ENCODE results near the gene SLIT3. TPM values are rescaled to one million over a fixed set of nuclear protein-coding genes. Genes with fewer than 3 reads are reported as not detected.

SLIT3 gene
- total RNA-seq, 1 donor from 2014 or later, result 0.75 TPM

DNA sequence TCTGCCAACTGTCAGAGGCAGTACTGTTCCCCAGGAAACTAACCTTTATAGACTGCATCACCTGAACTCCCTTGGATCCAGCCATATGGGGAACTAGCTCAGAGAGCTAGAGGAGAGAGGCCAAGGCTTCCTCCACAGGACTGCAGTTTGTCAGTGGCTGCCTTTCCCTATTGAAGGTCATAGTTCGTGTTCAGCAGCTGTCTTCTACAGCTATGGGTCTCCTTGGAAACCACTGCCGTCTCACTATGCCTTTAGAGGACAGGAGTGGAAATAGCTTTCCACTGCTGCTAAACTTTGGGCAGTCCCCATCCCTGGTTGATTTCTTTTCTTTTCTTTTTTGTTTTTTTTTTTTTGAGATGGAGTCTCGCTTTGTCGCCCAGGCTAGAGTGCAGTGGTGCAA is 4.4 kb upstream of the SLIT3 start:
- Mint-ChIP-seq H3K27ac (no peak overlapping the region), H3K27me3 (peaks cover 27% of the 10 kb centered on the region), H3K36me3 (ENCODE audit: low read depth) (no peaks in the 10 kb centered on the region), H3K9me3 (no peaks in the 10 kb centered on the region), H3K4me3 (no peak overlapping the region), H3K4me1 (no peaks in the 10 kb centered on the region)
- intact Hi-C loops (cut with micrococcal nuclease), result no loop called here
- peak; percentile 30 for DNase-seq

GRCh38 chr5:169304175-169304574 is 3.2 kb upstream of the SLIT3 start:
- Mint-ChIP-seq H3K27me3 (peaks cover 37% of the 10 kb centered on the region), H3K4me1 (no peaks in the 10 kb centered on the region), H3K4me3 (no peak overlapping the region), H3K9me3 (no peaks in the 10 kb centered on the region), H3K27ac (no peak overlapping the region), H3K36me3 (ENCODE audit: low read depth) (no peaks in the 10 kb centered on the region)
- peak; percentile 18 for DNase-seq
- intact Hi-C loops (cut with micrococcal nuclease), result no loop called here

DNA sequence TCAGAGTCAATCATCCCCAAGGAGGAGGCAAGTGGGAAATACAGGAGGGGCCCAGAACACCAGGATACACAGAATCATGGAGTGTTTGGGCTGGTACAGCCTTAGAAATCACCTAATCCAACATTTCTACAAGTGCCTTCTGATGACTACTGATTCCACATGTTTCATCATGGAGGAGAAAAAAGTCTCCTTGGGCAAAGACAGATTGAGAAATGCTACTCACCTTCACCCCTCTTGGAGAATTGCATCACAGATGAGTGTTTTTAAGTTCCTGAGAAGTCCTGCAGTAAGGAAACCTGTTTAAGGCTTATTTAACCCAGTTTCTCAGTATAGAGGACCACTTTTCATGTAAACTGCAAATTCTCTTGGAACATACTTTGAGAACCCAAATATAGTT is 2.2 kb upstream of the SLIT3 start:
- H3K27ac Mint-ChIP-seq, result no peak overlapping the region
- peaks cover 46% of the 10 kb centered on the region for H3K27me3 Mint-ChIP-seq
- no peaks in the 10 kb centered on the region for H3K9me3 Mint-ChIP-seq
- no peak overlapping the region for H3K4me3 Mint-ChIP-seq
- no peaks in the 10 kb centered on the region for H3K36me3 Mint-ChIP-seq (ENCODE audit: low read depth)
- no peaks in the 10 kb centered on the region for H3K4me1 Mint-ChIP-seq
- peak; percentile 4 for DNase-seq
- intact Hi-C loops (cut with micrococcal nuclease), result loop anchor here (2.0 kb wide), 2 partner anchors 316 to 1034 kb away; no protein-coding TSS in a partner anchor

GRCh38 chr5:169302491-169303118 is 1.7 kb upstream of the SLIT3 start:
- Mint-ChIP-seq H3K4me1 (no peaks in the 10 kb centered on the region), H3K36me3 (ENCODE audit: low read depth) (no peaks in the 10 kb centered on the region), H3K27ac (no peak overlapping the region), H3K9me3 (no peaks in the 10 kb centered on the region), H3K27me3 (peaks cover 48% of the 10 kb centered on the region), H3K4me3 (no peak overlapping the region)
- peak; percentile 87 for DNase-seq
- intact Hi-C loops (cut with micrococcal nuclease), result loop anchor here (1.0 to 2.0 kb wide), 3 partner anchors 316 to 1034 kb away; no protein-coding TSS in a partner anchor

DNA sequence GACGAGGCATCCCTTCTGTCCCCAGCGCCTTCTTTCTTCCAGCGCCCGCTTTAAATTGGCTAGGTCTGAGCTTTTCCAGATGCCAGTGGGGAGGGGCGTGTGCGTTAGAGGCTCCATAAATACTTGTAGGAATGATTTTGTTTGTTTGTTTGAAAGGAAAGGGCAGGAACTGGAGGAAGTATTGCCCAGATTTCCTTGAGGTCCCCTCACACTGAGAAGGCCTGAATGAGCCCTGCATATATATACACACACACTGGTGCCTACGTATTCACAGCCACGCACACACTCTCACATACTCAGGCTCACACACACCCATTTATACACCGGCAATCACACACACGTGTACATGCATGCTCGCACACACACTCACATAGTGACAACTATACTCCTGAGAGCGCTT is 1.0 kb upstream of the SLIT3 start:
- Mint-ChIP-seq H3K36me3 (ENCODE audit: low read depth) (no peaks in the 10 kb centered on the region), H3K27ac (no peak overlapping the region), H3K27me3 (peaks cover 50% of the 10 kb centered on the region), H3K9me3 (no peaks in the 10 kb centered on the region), H3K4me3 (no peak overlapping the region), H3K4me1 (no peaks in the 10 kb centered on the region)
- DNase-seq, result no peak
- intact Hi-C loops (cut with micrococcal nuclease), result loop anchor here (1.0 to 2.0 kb wide), 3 partner anchors 315 to 1033 kb away; no protein-coding TSS in a partner anchor

DNA sequence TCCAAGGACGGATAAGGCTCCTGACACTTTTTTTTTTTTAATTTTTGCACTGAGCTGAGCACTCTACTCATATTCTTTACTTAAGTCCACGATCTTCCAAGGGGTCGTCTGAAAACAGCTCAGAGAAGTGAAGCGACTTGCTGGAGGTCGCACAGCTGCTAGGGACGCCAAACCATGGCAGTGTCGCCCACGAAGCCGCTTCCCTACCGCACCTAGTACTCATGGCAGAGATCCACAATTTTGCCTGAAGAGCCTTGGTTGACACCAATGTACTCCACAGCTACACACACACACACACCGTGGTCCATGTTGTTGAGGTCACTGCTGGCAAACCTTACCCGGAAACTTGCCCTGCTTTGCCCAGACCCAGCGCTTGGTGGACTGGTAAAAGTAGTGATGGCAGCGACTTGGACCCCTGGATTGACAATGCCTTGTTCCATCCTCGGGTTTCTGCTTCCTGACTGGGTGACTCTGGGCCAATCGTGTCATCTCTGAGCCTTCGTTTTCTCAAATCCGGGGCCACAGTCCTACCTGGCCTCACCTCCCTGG is 521 bp upstream of the SLIT3 start:
- H3K9me3 Mint-ChIP-seq, result no peaks in the 10 kb centered on the region
- H3K27me3 Mint-ChIP-seq, result peaks cover 50% of the 10 kb centered on the region
- intact Hi-C loops (cut with micrococcal nuclease), result no loop called here
- no peak overlapping the region for H3K27ac Mint-ChIP-seq
- no peaks in the 10 kb centered on the region for H3K4me1 Mint-ChIP-seq
- no peaks in the 10 kb centered on the region for H3K36me3 Mint-ChIP-seq (ENCODE audit: low read depth)
- H3K4me3 Mint-ChIP-seq, result no peak overlapping the region
- DNase-seq, result no peak

DNA sequence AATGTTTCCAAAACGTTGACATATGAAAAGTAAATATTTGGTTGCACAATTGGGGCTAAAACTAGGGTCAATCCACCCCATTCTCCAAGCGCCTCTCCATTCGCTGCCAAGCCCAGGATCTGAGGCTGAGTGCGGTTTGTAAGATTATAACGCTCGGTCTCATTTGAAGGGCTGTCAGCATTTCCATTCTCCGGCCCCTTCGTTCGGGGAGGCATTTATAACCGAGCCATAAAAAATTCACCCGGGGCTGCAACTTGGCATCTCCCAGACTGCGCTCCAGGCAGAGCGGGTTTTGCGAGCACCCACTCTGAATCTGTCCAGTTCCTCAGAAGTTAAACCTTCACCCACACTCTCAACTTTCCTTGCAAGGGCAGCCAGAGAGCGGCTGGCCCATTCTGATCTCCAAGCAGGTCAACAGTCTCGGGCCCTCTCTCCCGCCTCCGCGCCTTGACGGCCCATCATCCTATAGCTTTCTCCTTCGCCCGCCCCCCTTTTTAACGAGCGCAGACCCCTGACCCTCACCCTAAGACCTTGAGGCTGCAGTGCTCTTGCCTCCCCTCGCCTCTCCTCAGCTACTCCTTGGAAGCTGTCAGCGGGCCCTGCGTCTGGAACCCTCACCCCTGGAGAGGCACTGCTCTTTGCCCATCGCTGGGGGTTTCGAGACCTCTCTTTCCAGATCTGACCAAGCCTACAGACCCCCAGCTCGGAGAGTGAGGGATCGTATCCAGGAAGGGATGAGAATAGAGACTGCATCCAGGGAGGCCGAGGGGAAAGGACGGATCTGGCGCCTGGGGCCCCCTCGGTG is 1.1 kb downstream of the SLIT3 start:
- H3K4me1 Mint-ChIP-seq, result no peaks in the 10 kb centered on the region
- no peaks in the 10 kb centered on the region for H3K36me3 Mint-ChIP-seq (ENCODE audit: low read depth)
- DNase-seq, result no peak
- intact Hi-C loops (cut with micrococcal nuclease), result no loop called here
- H3K4me3 Mint-ChIP-seq, result no peak overlapping the region
- H3K9me3 Mint-ChIP-seq, result no peaks in the 10 kb centered on the region
- H3K27me3 Mint-ChIP-seq, result peaks cover 48% of the 10 kb centered on the region
- H3K27ac Mint-ChIP-seq, result no peak overlapping the region

DNA sequence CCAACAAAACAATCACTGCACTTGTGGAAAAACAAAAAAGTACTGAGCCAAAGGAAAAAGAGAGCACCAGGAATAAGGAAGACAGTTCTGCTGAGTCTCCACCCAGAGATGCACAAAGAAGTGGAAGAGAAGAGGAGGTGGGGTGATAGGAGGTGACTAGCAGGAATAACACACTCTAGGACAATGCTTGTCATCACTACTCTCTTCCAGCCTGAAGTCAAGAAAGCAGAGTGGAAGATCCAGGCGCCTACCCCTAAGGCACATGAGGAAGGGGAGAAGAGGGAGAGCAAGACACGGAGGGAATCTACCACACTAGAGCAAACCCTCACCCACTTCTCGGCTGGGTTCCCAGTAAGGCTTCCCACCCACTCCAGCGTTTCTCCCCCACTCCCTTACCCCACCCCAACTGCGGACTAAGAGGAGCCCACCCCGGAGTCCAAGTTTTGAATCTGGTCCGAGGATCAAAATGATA is 1.7 kb downstream of the SLIT3 start:
- intact Hi-C loops (cut with micrococcal nuclease), result no loop called here
- Mint-ChIP-seq H3K9me3 (no peaks in the 10 kb centered on the region), H3K4me3 (no peak overlapping the region), H3K27me3 (peaks cover 44% of the 10 kb centered on the region), H3K4me1 (no peaks in the 10 kb centered on the region), H3K36me3 (ENCODE audit: low read depth) (no peaks in the 10 kb centered on the region), H3K27ac (no peak overlapping the region)
- no peak for DNase-seq

DNA sequence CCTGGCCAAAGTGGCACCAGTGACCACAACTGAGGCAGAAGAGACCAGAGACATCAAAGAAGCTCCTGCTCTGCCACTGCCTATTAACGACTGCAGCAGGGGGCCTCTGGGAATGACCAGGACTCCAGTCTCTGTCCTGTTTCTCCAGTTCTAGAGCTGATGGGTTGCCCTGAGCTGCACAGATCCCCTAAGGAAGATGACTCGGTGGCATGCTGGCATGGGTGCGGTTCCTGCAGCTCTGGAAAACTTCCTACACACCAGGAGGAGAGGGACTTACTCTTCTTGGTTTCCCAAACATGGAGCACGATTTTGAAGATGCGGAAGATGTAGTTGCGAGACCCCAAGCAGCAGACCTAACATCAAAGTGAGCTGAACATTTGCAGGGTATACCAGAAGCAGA is 2.7 kb downstream of the SLIT3 start:
- Mint-ChIP-seq H3K27me3 (peaks cover 40% of the 10 kb centered on the region), H3K36me3 (ENCODE audit: low read depth) (no peaks in the 10 kb centered on the region), H3K4me1 (no peaks in the 10 kb centered on the region), H3K27ac (no peak overlapping the region), H3K4me3 (no peak overlapping the region), H3K9me3 (no peaks in the 10 kb centered on the region)
- intact Hi-C loops (cut with micrococcal nuclease), result no loop called here
- DNase-seq, result no peak

- no peaks in the 10 kb centered on the region for H3K9me3 Mint-ChIP-seq
- peaks cover 29% of the 10 kb centered on the region for H3K27me3 Mint-ChIP-seq
- H3K27ac Mint-ChIP-seq, result no peak overlapping the region
- H3K36me3 Mint-ChIP-seq (ENCODE audit: low read depth), result no peaks in the 10 kb centered on the region
- intact Hi-C loops (cut with micrococcal nuclease), result no loop called here
- H3K4me1 Mint-ChIP-seq, result no peaks in the 10 kb centered on the region
- no peak overlapping the region for H3K4me3 Mint-ChIP-seq
- DNase-seq, result no peak
Measured at GRCh38 chr5:169296419-169297143, 4.4 kb downstream of the SLIT3 start.

GRCh38 chr5:169295306-169295705 is 5.6 kb downstream of the SLIT3 start:
- no peak overlapping the region for H3K27ac Mint-ChIP-seq
- DNase-seq, result no peak
- intact Hi-C loops (cut with micrococcal nuclease), result no loop called here
- H3K4me1 Mint-ChIP-seq, result no peaks in the 10 kb centered on the region
- no peak overlapping the region for H3K4me3 Mint-ChIP-seq
- H3K9me3 Mint-ChIP-seq, result no peaks in the 10 kb centered on the region
- no peaks in the 10 kb centered on the region for H3K36me3 Mint-ChIP-seq (ENCODE audit: low read depth)
- H3K27me3 Mint-ChIP-seq, result peaks cover 23% of the 10 kb centered on the region

GRCh38 chr5:169294621-169295020 is 6.3 kb downstream of the SLIT3 start:
- intact Hi-C loops (cut with micrococcal nuclease), result no loop called here
- Mint-ChIP-seq H3K9me3 (no peaks in the 10 kb centered on the region), H3K36me3 (ENCODE audit: low read depth) (no peaks in the 10 kb centered on the region), H3K27ac (no peak overlapping the region), H3K4me3 (no peak overlapping the region), H3K4me1 (no peaks in the 10 kb centered on the region), H3K27me3 (peaks cover 17% of the 10 kb centered on the region)
- DNase-seq, result no peak

DNA sequence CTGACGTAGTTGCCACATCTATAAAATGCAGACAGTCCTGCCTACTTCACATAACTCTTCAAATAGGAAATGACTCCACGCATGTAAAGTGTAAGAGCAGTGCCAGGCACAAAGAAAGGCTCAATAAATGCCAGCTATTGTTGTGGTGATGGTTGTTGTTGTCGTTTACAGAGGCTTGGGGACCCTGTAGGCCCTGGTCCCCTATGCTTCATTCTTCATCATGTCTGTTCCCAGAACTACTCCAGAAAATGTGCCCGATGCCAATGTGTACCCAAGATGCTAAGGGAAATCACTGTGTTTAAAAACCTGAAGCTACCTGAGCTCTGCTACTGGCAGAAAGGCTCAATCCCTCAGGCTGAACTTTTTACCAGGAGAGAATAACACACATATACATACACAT is 9.1 kb downstream of the SLIT3 start:
- H3K9me3 Mint-ChIP-seq, result no peaks in the 10 kb centered on the region
- no peak overlapping the region for H3K27ac Mint-ChIP-seq
- intact Hi-C loops (cut with micrococcal nuclease), result no loop called here
- no peak for DNase-seq
- no peaks in the 10 kb centered on the region for H3K27me3 Mint-ChIP-seq
- H3K4me3 Mint-ChIP-seq, result no peak overlapping the region
- H3K4me1 Mint-ChIP-seq, result no peaks in the 10 kb centered on the region
- no peaks in the 10 kb centered on the region for H3K36me3 Mint-ChIP-seq (ENCODE audit: low read depth)

DNA sequence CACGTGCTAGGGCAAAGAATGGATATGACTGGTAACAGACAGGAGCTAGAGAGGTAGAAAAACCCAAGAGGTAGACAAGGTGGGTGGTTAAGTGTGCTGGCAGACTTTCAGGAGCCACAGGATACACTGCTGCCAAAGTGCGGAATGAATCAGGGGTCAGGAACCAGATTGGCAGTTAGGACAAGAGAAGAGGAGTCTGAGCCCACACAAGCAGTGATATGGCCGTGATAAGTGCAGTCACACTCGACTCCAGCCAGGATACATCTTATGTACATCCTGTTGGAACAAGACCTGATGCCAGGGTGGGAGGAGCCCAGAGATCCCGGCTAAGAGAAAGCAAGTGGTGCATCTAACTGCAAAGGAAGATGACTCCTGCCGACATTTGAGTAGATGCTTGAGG is 10.0 kb downstream of the SLIT3 start:
- intact Hi-C loops (cut with micrococcal nuclease), result no loop called here
- DNase-seq, result no peak
- Mint-ChIP-seq H3K27ac (no peak overlapping the region), H3K36me3 (ENCODE audit: low read depth) (no peaks in the 10 kb centered on the region), H3K9me3 (no peaks in the 10 kb centered on the region), H3K27me3 (no peaks in the 10 kb centered on the region), H3K4me1 (no peaks in the 10 kb centered on the region), H3K4me3 (no peak overlapping the region)

Data from activated CD4-positive, alpha-beta T cell treated with anti-CD3 and anti-CD28 coated beads, Interleukin-2, amount 10 ng/mL, durations not matched to agents 24 days and 14 days (primary cell).